ENCODE data around the gene ELK4.

GRCh38 chr1:205584732-205585131 lies 47.1 kb downstream of the ELK4 start:
- TF ChIP-seq, protein P1, sequence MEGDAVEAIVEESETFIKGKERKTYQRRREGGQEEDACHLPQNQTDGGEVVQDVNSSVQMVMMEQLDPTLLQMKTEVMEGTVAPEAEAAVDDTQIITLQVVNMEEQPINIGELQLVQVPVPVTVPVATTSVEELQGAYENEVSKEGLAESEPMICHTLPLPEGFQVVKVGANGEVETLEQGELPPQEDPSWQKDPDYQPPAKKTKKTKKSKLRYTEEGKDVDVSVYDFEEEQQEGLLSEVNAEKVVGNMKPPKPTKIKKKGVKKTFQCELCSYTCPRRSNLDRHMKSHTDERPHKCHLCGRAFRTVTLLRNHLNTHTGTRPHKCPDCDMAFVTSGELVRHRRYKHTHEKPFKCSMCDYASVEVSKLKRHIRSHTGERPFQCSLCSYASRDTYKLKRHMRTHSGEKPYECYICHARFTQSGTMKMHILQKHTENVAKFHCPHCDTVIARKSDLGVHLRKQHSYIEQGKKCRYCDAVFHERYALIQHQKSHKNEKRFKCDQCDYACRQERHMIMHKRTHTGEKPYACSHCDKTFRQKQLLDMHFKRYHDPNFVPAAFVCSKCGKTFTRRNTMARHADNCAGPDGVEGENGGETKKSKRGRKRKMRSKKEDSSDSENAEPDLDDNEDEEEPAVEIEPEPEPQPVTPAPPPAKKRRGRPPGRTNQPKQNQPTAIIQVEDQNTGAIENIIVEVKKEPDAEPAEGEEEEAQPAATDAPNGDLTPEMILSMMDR (conservative IDR thresholded peaks at IDR 0.05; ENCODE audit: low read depth, low read length) = peak; percentile 22; the same call in 1 of the 2 replicates
- no peak for TF ChIP-seq POLR2A (IDR thresholded peaks at IDR 0.05; ENCODE audit: low read depth, low read length)
- TF ChIP-seq RFX5 (IDR thresholded peaks at IDR 0.05; ENCODE audit: low read depth, low read length) = no peak
- TF ChIP-seq BHLHE40 (IDR thresholded peaks at IDR 0.05; ENCODE audit: low read depth, low read length) = no peak
- no peak for TF ChIP-seq CEBPB (IDR thresholded peaks at IDR 0.05; ENCODE audit: low read depth, low read length)
- no peak for TF ChIP-seq RCOR1 (IDR thresholded peaks at IDR 0.05; ENCODE audit: insufficient replicate concordance, low read length)
- TF ChIP-seq CHD1 (IDR thresholded peaks at IDR 0.05; ENCODE audit: low read depth, low read length) = no peak
- TF ChIP-seq RAD21 (IDR thresholded peaks at IDR 0.05; ENCODE audit: low read length) = no peak
- no peak for TF ChIP-seq ELK1 (IDR thresholded peaks at IDR 0.05; ENCODE audit: borderline replicate concordance, low read depth, low read length)
- no peak for TF ChIP-seq MAZ (IDR thresholded peaks at IDR 0.05; ENCODE audit: borderline replicate concordance, low read depth, low read length)
- no peak for TF ChIP-seq MXI1 (IDR thresholded peaks at IDR 0.05; ENCODE audit: borderline replicate concordance, low read depth, low read length)
- TF ChIP-seq USF2 (IDR thresholded peaks at IDR 0.05; ENCODE audit: low read depth, low read length) = no peak
